GM06990 (cell line): ENCODE measurements around the gene KIAA1328.
"Not testable (repeated sequence)": the region's sequence is repeated elsewhere in the genome, so short reads cannot be mapped to it uniquely, and the experiment has no call there.

Source experiments
- DNase-seq: peaks from one replicate; pipeline ENCODE4 v3.0.0-alpha.2; 2011; ENCODE audit not compliant: insufficient read length; ENCODE audit errors: extremely low read depth
- H3K27me3 ChIP-seq: replicated peaks from 2 replicates; pipeline ENCODE4 v1.6.0; 2011; ENCODE audit warnings: low read length; ENCODE audit not compliant: control insufficient read depth, insufficient read depth
- H3K36me3 ChIP-seq: 2 replicates; pipeline ENCODE4 v1.5.1; 2011; ENCODE audit warnings: low read length; ENCODE audit not compliant: control insufficient read depth, insufficient read depth
- H3K4me3 ChIP-seq: replicated peaks from 2 replicates; pipeline ENCODE4 v1.5.1; 2011; ENCODE audit warnings: low read depth, mild to moderate bottlenecking, control low read depth, low read length
- TF ChIP-seq, protein P1 (sequence below): IDR thresholded peaks from 2 replicates; pipeline ENCODE4 v1.5.1; 2011; ENCODE audit warnings: low read length, control low read depth, mild to moderate bottlenecking, inconsistent platforms; ENCODE audit not compliant: insufficient read depth, poor library complexity, severe bottlenecking

KIAA1328 gene

GRCh38 chr18:36811430-36811829, 17.5 kb upstream of the KIAA1328 start:
- Histone ChIP-seq H3K36me3 (peaks cover 5% of the 10 kb centered on the region), H3K27me3 (no peaks in the 10 kb centered on the region), H3K4me3 (no peak overlapping the region)
- TF ChIP-seq, protein P1, sequence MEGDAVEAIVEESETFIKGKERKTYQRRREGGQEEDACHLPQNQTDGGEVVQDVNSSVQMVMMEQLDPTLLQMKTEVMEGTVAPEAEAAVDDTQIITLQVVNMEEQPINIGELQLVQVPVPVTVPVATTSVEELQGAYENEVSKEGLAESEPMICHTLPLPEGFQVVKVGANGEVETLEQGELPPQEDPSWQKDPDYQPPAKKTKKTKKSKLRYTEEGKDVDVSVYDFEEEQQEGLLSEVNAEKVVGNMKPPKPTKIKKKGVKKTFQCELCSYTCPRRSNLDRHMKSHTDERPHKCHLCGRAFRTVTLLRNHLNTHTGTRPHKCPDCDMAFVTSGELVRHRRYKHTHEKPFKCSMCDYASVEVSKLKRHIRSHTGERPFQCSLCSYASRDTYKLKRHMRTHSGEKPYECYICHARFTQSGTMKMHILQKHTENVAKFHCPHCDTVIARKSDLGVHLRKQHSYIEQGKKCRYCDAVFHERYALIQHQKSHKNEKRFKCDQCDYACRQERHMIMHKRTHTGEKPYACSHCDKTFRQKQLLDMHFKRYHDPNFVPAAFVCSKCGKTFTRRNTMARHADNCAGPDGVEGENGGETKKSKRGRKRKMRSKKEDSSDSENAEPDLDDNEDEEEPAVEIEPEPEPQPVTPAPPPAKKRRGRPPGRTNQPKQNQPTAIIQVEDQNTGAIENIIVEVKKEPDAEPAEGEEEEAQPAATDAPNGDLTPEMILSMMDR, result no peak
- no peak for DNase-seq

DNA sequence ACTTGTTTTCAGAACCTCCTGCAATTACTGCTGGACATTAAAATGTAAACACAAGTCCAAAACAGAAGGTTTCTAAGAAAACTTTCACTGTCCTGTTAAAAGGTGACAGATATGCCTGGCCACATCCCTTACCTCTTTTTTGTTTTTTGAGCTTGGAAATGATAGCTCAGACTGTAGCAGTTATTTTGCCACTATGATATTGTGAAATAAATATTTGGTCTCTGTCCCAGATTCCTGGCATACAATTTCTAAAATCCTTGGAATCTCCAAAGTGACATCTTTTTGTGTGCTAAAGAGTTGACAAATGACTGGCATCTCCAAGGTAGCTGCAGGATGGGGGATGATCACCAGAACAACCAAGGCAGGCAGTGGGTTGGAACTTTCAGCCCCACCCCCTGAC, 17.0 kb upstream of the KIAA1328 start:
- peaks cover 5% of the 10 kb centered on the region for H3K36me3 ChIP-seq
- TF ChIP-seq, protein P1, result no peak
- no peaks in the 10 kb centered on the region for H3K27me3 ChIP-seq
- no peak overlapping the region for H3K4me3 ChIP-seq
- no peak for DNase-seq

DNA sequence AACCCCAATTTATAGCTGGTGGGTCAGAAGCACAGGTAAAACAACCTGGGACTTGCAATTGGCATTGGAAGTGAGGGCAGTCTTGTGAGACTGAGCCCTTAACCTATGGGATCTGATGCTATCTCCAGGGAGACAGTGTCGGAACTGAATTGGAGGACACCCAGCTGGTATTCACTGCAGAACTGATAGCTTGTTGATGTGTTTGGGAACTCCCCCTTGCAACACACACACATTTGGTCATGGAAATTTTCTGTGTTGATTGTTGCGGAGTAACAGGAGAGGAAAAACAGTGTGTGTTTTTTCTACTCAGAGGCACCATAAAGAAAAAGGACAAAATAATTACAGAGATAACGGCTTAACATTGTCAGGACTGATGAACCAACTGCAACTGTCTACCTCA, 16.2 kb upstream of the KIAA1328 start:
- DNase-seq, result no peak
- TF ChIP-seq, protein P1, result no peak
- peaks cover 8% of the 10 kb centered on the region for H3K36me3 ChIP-seq
- H3K27me3 ChIP-seq, result no peaks in the 10 kb centered on the region
- H3K4me3 ChIP-seq, result no peak overlapping the region

DNA sequence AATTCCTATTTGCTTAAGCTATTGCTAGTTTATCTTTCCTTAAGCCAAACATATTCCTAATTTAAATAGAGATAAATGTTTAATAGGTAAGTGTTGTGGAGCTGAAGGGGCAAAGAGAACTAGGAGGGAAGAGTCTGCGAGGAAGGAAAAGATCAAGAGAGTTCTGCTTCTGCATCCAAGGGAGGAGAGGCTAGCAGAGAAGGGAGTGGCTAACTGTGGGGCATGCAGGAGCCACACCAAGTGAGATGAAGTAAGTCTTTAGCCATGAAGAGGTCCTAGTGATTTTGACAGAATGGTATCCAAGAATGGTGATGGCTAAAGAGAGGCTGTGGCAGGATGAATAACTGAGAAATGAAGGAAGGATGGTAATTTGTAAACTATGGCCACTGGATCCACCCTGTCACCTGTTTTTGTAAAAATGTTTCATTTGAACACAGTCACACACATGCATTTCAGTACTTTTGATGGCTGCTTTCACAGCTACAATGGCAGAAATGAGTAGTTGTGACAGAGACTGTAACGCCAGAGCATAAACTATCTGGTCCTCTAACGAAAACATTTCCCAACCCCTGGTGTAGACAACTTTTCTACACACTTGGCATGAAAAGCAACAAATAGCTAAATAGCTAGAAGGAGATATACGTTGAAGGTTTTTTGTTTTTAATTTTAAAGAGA, 15.7 kb upstream of the KIAA1328 start:
- Histone ChIP-seq H3K36me3 (peaks cover 7% of the 10 kb centered on the region), H3K4me3 (no peak overlapping the region), H3K27me3 (no peaks in the 10 kb centered on the region)
- TF ChIP-seq, protein P1, result no peak
- DNase-seq, result no peak

DNA sequence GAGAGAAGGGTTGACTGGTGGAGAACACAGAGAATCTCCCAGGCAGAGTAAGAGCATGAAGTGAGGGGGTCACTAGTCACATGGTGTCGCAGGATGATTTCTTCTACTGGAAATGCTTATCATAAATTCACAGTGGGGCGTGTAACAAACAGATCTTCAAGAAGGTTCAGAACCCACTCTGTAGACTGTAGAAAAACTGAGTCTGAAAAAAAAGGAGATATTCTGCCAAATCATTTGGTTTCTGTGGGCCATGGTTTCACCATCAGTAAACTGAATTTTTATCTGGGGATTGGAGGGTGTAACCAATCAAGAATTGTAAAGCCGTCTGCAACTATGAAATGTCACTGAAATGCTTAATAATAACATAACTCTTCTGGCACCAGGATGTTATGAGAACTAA, 15.1 kb upstream of the KIAA1328 start:
- H3K4me3 ChIP-seq, result no peak overlapping the region
- peaks cover 7% of the 10 kb centered on the region for H3K36me3 ChIP-seq
- no peaks in the 10 kb centered on the region for H3K27me3 ChIP-seq
- no peak for DNase-seq
- TF ChIP-seq, protein P1, result no peak

- DNase-seq, result no peak
- TF ChIP-seq, protein P1, result no peak
- H3K4me3 ChIP-seq, result no peak overlapping the region
- H3K27me3 ChIP-seq, result no peaks in the 10 kb centered on the region
- H3K36me3 ChIP-seq, result peaks cover 7% of the 10 kb centered on the region
Observed at GRCh38 chr18:36814994-36815393, 13.9 kb upstream of the KIAA1328 start.

GRCh38 chr18:36816096-36816495, 12.8 kb upstream of the KIAA1328 start:
- not testable (repeated sequence) for H3K4me3 ChIP-seq, DNase-seq, H3K27me3 ChIP-seq, H3K36me3 ChIP-seq
